Measurements from ENCODE around the gene LRRC18.

Gene LRRC18

DNA sequence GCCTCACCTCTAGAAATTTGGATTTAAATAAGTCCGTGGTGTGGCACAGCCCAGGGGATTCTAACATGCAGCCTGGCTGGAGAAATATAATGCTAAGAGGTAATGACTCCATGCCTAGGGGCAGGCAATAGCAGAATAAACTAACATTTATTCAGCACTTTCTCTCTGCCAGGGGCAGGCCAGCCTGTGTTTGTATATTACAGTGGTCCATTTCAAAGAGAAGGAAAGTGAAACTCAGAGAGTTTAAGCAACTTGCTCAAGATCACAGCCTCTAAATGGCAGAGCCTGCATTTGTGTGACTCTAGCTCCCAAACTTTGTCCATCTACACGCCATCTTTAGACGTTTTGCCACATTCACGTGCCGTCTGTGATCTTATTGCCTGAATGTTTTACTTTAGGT is 6.7 kb upstream of the LRRC18 start:
- no peak for DNase-seq (ENCODE audit: low spot score)

- no peak for DNase-seq (ENCODE audit: low spot score)
These were observed 5.9 kb upstream of the LRRC18 start for GRCh38 chr10:48945441-48946130.

DNA sequence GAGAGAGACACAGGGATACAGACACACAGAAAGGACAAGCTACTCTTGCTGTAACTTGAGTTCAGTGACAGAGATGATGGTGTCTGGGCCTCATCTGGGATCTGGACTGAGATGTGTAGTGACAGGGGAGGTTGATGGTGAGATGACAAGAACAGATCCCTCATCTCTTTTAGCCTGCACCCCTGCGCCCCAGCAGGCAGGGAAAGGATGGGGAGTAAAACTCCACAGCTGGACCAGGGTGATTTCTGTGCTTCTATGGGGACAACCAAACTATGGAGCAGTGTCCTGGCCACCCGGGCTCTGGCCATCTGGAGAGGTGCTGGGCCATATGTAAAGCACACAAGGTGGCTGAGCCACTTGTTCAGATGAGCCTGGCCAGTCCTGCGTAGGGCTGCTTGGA is 4.5 kb upstream of the LRRC18 start:
- DNase-seq (ENCODE audit: low spot score): no peak

DNA sequence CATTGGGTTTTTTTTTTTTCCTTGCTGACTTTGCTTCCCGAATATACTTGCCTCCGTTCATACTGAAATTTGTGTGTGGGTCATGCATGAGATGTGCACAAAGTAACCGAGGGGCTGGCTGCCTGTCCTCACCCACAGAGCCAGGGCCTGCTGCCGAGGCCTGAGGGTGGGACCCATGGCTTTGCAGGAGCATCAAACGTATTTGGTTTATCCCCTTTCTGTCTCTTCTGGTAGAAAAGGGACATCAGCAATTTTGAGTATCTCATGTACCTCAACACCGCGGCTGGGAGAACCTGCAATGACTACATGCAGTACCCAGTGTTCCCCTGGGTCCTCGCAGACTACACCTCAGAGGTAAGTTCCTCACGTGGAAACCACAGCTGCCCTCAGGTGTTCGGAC is 3.5 kb upstream of the LRRC18 start:
- no peak for DNase-seq (ENCODE audit: low spot score)

DNA sequence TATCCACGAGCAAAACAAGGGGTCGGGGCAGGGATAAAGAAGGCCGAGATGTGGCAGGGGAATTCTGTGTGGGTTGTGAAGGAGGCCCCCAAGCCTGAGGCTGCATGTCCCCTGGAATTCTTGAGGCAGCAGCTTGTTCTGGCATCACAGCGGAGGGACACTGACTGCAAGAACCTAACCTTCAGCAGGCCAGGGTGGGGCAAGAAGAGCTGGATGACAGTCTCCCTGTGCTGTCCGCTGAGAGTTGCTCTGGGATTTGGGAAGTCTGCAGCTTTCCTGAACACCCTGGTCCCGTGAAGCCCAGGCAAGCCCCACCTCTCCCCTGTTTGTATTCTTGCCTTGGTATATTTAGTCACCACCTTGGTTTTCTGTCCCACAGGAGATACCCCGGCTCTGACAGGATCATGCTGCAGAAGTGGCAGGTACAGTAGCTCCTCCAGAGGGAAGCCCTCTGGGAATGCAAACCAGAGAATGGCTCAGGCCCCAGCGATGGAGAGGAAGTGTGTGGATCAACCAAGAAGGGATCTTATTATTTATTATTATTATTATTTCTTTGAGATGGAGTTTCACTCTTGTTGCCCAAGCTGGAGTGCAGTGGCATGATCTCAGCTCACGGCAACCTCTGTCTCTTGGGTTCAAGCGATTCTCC is 1.9 kb upstream of the LRRC18 start:
- no peak for DNase-seq (ENCODE audit: low spot score)

- DNase-seq (ENCODE audit: low spot score): no peak
These were observed 1.3 kb upstream of the LRRC18 start for GRCh38 chr10:48940958-48941357.

DNA sequence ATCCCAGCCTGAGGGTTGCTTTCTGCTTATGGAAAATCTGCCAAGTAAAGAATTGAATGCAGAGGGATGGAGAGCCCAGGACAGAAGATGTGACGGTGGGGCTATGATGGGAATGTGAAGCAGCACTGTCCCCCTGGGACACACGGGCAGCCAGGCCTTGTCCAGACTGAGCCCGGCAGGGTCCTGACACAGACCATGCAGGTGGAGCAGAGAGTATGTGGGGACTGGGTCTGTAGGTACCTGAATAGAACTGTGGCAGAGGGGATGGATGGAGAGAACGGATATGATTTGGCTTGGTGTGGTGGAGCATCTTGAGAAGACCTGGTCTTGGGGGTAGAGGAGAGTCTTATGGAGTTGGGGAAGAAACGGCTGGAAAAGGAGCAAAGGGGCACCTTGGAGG is 732 bp upstream of the LRRC18 start:
- DNase-seq (ENCODE audit: low spot score): no peak

DNA sequence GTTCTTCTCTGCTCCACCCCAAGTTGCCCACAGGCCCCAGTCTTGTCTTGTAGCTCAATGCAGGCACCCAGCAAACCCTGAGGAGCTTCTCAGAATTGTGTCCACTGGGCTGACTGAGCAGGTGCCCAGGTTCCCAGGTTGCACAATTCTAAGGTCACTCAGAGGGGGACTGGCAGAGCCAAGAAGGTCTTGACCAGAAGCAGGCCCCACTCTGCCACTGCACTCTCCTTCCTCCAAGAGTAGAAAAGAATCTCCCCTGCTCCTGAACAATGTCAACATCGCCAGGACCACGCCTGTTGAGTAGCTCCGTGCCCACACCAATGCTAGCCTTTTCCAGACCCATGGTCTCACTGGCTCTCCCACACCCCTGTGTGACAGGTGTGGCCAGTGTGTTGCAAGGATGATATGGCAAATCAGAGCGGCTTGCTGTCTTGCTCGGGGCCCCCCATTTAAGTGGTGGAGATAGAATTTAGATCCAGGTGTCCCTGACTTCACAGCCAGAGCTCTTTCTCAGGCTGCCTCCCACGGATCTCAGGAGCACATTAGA is 577 bp downstream of the LRRC18 start:
- DNase-seq (ENCODE audit: low spot score): no peak

GRCh38 chr10:48938281-48938680 is 1.4 kb downstream of the LRRC18 start:
- DNase-seq (ENCODE audit: low spot score): no peak

DNA sequence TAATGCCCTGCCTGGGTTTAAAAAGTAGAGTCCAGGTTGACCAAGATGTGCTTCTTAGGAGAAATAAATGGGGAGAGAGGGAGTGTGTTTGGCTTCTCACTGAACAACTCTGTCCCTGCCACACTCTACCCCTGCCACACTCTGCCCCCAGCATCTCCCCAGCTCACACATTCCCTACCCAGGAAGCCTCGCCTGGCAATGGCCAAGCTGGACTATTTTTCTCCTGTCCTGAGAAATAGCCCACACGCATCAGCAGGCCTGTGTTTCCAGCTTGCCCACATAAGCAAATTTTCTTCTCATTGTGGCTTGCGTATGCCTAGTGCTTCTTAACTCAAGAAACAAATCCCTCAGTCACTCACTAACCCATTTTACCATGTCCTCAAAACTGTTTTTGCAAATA is 1.8 kb downstream of the LRRC18 start:
- no peak for DNase-seq (ENCODE audit: low spot score)

DNA sequence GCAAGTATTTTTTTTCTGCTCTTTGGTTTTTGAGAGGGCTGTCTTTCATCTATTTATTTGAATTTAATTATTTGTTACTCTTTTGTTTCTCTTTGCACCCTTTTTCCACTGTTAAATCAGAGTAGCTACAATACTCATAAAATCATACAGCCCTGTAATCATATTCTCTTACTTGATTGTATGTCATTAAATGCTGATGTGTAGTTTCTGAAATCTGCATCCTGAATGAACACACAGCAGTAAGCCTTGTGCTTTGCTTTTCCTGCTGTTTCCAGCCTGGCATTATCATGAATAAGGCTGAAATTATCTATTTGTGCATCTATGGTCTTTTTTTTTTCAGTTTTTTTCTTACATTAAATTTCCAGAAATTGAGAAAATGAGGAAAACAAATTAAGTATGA is 4.1 kb downstream of the LRRC18 start:
- no peak for DNase-seq (ENCODE audit: low spot score)

GRCh38 chr10:48934672-48935501 is 4.8 kb downstream of the LRRC18 start:
- no peak for DNase-seq (ENCODE audit: low spot score)

DNA sequence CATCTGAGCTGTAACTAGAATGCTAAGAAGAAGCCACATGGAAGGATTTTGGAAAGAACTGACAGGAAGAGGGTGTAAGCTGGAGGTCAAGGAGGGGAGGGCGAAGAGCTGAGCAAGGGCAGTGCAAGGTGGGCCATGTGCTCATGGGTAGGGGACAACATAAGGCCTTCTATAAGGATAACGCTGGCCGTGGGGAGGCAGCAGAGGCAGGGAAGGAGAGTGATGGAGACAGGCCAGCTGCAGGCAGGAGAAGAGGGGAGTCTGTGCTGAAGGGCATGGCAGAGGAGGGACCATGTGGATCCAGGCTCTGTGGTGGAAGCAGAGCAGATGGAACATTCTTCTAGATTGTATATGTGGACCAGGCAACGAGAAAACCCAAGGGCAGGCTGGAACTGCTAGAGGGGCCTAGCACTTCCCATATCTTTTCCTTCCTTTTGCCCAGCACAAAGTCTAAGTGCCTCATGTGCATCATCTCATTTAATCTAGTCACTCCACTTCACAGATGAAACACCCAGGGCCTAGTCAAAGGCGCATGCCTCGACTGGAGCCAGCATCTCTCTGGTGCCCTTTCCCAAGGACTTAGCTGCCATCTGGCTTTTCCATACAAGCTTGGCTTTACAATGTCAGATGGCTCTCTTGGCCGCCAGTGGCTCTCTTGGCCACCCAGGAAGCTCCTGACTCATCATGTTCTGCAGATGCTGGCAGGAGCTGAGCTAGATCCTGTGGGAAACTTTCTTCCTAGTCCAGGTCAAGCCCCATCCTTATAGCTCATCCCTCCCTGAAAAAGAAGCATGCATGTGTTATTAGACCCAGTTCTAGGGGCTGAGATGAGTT is 6.6 kb downstream of the LRRC18 start:
- no peak for DNase-seq (ENCODE audit: low spot score)

- no peak for DNase-seq (ENCODE audit: low spot score)
These were observed 8.5 kb downstream of the LRRC18 start for GRCh38 chr10:48931188-48931587.

- no peak for DNase-seq (ENCODE audit: low spot score)
These were observed 10.1 kb downstream of the LRRC18 start for GRCh38 chr10:48929413-48929990.

DNA sequence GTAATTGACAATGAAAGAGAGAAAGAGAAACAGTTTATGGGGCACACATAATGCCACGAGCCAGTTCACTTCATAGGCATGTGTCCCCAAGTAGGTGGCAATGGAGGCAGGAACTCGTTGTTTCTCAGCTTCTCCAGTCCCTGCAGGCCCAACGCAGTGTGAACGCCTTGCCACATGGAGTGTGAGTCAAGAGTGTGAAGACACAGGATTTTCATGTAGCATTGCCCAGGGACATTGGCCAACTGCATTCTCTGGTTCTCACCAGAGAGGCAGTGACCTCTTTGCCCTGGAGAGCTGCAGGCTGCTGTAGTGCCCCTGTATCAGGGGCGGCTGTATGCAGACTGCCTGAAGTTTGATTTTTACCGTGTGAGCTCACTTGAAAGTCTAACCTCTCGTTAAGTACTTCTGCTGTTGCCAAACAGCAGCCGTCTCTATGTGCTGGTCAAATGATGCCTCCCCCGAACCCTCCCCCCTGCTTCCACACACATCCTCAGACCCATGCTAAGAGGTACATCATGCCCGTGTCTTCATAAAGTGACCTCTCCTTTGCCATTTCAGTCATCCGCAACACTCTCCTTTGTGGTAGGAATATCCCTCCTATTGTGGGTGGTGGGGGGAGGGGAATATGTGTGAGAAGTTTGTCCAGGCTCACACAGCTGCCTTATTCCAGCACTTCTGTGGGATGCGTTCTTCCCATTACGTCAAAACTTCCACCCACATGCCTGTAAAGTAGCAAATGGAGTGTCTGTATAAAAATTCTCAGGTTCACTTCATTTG is 12.7 kb downstream of the LRRC18 start:
- DNase-seq (ENCODE audit: low spot score): no peak

DNA sequence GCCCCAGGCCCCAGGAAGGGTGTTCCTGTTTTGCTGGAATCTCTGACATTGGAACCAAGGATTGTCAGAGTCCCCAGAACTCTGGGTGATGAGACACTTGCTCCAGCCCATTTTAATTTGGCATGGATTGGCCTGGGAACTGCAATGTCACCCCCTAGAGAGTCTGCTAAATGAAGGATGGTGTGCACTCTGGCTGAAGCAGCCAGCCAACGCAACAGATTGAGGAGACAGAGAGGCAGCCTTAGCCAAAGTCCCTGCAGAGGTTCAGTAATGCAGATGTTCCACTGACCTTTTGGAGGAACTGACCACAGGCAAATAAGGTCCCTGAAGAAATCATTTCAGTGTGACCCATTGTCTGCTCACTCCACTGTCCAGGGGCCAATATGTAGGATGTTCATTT is 13.4 kb downstream of the LRRC18 start:
- DNase-seq (ENCODE audit: low spot score): no peak

DNA sequence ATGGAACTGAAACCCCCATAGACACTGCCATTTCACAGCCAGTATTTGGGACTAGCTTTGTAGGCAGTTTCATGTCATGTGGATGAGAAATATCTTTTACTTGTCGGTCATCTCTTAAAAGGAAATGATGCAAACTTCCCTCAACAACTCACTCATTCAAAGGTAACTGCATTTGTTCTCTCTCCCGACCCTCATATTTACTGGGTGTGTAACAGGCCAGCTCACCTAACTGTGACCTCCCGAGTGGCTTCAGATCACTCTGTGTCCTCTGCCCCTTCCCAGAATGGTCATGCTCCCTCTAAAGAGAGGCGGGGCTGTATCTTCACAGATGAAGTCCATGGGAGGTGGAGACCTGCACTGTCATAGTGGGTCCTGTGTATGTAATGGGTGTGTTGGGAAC is 14.7 kb downstream of the LRRC18 start:
- DNase-seq (ENCODE audit: low spot score): peak; percentile 21

DNA sequence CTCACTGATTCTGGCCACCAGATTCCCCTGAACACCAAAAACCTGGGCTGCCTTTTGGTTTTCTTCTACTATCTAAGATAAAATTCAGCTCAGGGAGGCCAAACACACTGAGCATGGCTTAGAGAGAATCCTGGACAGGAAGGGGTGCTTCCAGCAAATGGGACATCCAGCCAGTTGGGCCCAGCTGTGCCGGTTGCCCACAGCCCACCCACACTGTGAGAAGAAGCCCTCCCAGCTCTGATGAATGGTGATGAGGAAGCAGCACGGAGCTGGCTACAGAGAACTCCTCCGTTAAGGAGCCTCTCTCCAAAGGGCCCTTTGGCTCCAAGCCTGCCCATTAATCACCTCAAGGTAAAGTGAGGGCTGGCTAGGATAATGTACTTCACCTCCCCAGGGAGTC is 15.9 kb downstream of the LRRC18 start:
- no peak for DNase-seq (ENCODE audit: low spot score)

DNA sequence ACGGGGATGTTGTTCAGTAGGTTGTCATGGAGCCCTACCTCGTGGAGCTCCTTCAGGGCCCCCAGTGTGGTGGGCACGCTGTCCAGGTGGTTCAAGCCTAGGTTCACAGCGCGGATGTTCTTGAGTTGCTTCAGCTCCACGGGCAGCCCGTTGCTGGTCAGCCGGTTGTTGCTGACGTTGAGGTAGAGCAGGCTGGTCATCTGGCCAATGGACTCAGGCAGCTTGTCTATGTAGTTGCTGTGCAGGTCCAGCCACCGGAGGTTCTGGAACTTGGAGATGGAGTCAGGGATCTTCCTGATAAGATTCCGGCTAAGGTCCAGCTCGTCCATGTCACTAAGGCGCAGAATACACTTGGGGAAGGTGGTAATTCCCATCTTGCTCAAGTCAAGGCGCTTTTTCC is 26.0 kb downstream of the LRRC18 start:
- DNase-seq (ENCODE audit: low spot score): no peak

DNA sequence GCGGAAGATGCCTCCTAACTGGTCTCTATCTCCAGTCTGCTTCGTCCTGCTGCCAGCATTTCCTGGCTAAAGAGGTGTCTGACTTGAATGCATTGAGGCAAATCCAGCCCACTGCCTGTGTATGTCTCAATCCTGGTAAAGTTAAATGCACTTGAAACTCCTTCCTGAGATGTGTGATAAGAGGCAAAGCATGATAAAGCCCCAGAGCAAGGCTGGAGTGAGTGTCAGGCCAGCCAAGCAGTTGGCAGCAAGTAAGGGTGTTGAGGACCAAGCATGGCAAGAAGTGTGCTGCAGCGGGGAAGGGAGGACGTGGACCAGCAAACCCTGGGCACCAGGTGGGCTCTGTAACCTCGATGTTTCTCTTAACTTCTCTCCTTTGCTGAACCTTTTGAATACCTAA is 29.1 kb downstream of the LRRC18 start:
- no peak for DNase-seq (ENCODE audit: low spot score)

All from RKO (cell line).